ENCODE results near the gene IRF4.

The IRF4 gene

GRCh38 chr6:408148-408547, 16.6 kb downstream of the IRF4 start:
- Mint-ChIP-seq H3K4me1 (peaks cover 94% of the 10 kb centered on the region), H3K9me3 (no peaks in the 10 kb centered on the region), H3K4me3 (peak overlapping the region in 1 of 2 donors; percentile 32), H3K27ac (peak overlapping the region; percentile 37 to 85), H3K27me3 (no peaks in the 10 kb centered on the region)
- no peak for ATAC-seq
- no peak for DNase-seq

DNA sequence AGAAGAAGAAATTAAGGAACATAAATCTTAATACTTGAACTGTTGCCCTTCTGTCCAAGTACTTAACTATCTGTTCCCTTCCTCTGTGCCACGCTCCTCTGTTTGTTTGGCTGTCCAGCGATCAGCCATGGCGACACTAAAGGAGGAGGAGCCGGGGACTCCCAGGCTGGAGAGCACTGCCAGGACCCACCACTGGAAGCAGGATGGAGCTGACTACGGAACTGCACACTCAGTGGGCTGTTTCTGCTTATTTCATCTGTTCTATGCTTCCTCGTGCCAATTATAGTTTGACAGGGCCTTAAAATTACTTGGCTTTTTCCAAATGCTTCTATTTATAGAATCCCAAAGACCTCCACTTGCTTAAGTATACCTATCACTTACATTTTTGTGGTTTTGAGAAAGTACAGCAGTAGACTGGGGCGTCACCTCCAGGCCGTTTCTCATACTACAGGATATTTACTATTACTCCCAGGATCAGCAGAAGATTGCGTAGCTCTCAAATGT, 17.1 kb downstream of the IRF4 start:
- Mint-ChIP-seq H3K27me3 (no peaks in the 10 kb centered on the region), H3K9me3 (no peaks in the 10 kb centered on the region), H3K27ac (peak overlapping the region; percentile 85 to 93), H3K4me3 (no peak overlapping the region), H3K4me1 (peaks cover 90% of the 10 kb centered on the region)
- DNase-seq (no peak), ATAC-seq (peak; percentile 14)

GRCh38 chr6:409370-409972, 17.9 kb downstream of the IRF4 start:
- Mint-ChIP-seq H3K9me3 (peaks cover 1 to 3% of the 10 kb centered on the region in 2 donors), H3K4me1 (peaks cover 82% of the 10 kb centered on the region), H3K4me3 (no peak overlapping the region), H3K27me3 (no peaks in the 10 kb centered on the region), H3K27ac (peak overlapping the region; percentile 70 to 92)
- no peak for DNase-seq
- no peak for ATAC-seq

DNA sequence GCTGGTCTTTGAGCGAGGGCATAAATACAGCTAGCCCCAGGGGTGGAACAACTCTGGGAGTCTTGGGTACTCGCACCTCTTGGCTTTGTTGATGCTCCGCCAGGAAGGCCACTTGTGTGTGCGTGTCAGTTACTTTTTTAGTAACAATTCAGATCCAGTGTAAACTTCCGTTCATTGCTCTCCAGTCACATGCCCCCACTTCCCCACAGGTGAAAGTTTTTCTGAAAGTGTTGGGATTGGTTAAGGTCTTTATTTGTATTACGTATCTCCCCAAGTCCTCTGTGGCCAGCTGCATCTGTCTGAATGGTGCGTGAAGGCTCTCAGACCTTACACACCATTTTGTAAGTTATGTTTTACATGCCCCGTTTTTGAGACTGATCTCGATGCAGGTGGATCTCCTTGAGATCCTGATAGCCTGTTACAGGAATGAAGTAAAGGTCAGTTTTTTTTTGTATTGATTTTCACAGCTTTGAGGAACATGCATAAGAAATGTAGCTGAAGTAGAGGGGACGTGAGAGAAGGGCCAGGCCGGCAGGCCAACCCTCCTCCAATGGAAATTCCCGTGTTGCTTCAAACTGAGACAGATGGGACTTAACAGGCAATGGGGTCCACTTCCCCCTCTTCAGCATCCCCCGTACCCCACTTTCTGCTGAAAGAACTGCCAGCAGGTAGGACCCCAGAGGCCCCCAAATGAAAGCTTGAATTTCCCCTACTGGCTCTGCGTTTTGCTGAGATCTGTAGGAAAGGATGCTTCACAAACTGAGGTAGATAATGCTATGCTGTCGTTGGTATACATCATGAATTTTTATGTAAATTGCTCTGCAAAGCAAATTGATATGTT, 19.2 kb downstream of the IRF4 start:
- ATAC-seq: no peak
- Mint-ChIP-seq H3K27me3 (no peaks in the 10 kb centered on the region), H3K4me1 (peaks cover 69% of the 10 kb centered on the region), H3K4me3 (peak overlapping the region in 1 of 2 donors; percentile 29), H3K27ac (peak overlapping the region; percentile 70 to 92), H3K9me3 (peaks cover 7 to 16% of the 10 kb centered on the region in 2 donors)
- no peak for DNase-seq

- peaks cover 63% of the 10 kb centered on the region for H3K4me1 Mint-ChIP-seq
- H3K4me3 Mint-ChIP-seq: peak overlapping the region in 1 of 2 donors; percentile 27
- peaks cover 7 to 24% of the 10 kb centered on the region in 2 donors for H3K9me3 Mint-ChIP-seq
- DNase-seq (no peak), ATAC-seq (peak; percentile 16)
- peak overlapping the region; percentile 43 to 74 for H3K27ac Mint-ChIP-seq
- H3K27me3 Mint-ChIP-seq: no peaks in the 10 kb centered on the region
These were observed 20.0 kb downstream of the IRF4 start for GRCh38 chr6:411402-412145.

GRCh38 chr6:412146-412886, 20.8 kb downstream of the IRF4 start:
- Mint-ChIP-seq H3K27me3 (no peaks in the 10 kb centered on the region), H3K27ac (peak overlapping the region; percentile 43 to 79), H3K4me1 (peaks cover 60% of the 10 kb centered on the region), H3K9me3 (peaks cover 7 to 30% of the 10 kb centered on the region in 2 donors), H3K4me3 (peak overlapping the region in 1 of 2 donors; percentile 27)
- no peak for DNase-seq
- ATAC-seq: peak; percentile 10

DNA sequence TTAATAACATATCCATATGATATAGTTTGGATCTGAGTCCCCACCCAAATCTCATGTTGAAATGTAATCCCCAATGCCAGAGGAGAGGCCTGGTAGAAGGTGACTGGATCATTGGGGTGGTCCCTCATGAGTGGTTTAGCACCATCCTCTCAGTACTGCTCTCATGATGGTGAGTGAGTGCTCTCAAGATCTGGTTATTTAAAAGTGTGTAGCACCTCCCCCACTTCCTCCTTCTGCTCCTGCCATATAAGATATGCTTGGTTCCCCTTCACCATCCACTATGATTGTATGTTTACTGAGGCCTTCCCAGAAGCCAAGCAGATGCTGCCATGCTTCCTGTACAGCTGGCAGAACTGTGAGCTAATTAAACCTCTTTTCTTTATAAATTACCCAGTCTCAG, 22.9 kb downstream of the IRF4 start:
- peak in 1 of 2 donors; percentile 42 for DNase-seq
- Mint-ChIP-seq H3K27me3 (no peaks in the 10 kb centered on the region), H3K27ac (peak overlapping the region in 1 of 2 donors; percentile 43), H3K4me3 (no peak overlapping the region), H3K4me1 (peaks cover 49% of the 10 kb centered on the region), H3K9me3 (peaks cover 7 to 34% of the 10 kb centered on the region in 2 donors)
- peak; percentile 70 for ATAC-seq

DNA sequence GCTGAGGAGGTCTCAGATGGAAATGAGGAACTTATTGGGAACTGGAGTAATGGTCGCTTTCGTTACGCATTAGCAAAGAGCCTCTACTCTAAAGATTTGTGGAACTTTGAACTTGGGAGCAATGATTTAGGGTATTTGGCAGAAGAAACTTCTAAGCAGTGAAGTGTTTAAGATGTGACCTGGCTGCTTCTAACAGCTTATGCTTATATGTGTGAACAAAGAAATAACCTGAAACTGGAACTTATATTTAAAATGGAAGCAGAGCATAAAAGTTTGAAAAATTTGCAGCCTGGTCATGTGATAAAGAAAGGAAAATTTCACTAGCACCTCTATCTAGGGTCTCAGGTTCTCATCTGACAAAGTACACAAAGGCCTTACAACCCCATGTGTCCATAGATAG, 23.5 kb downstream of the IRF4 start:
- Mint-ChIP-seq H3K4me3 (no peak overlapping the region), H3K4me1 (peaks cover 48% of the 10 kb centered on the region), H3K27me3 (no peaks in the 10 kb centered on the region), H3K27ac (peak overlapping the region in 1 of 2 donors; percentile 22), H3K9me3 (peaks cover 7 to 34% of the 10 kb centered on the region in 2 donors)
- DNase-seq (no peak), ATAC-seq (no peak)

- no peak overlapping the region for H3K27ac Mint-ChIP-seq
- H3K4me3 Mint-ChIP-seq: no peak overlapping the region
- no peaks in the 10 kb centered on the region for H3K27me3 Mint-ChIP-seq
- DNase-seq: no peak
- peaks cover 35% of the 10 kb centered on the region for H3K4me1 Mint-ChIP-seq
- no peak for ATAC-seq
- H3K9me3 Mint-ChIP-seq: peaks cover 0 to 26% of the 10 kb centered on the region in 2 donors
These were observed 29.7 kb downstream of the IRF4 start for GRCh38 chr6:421211-421610.

DNA sequence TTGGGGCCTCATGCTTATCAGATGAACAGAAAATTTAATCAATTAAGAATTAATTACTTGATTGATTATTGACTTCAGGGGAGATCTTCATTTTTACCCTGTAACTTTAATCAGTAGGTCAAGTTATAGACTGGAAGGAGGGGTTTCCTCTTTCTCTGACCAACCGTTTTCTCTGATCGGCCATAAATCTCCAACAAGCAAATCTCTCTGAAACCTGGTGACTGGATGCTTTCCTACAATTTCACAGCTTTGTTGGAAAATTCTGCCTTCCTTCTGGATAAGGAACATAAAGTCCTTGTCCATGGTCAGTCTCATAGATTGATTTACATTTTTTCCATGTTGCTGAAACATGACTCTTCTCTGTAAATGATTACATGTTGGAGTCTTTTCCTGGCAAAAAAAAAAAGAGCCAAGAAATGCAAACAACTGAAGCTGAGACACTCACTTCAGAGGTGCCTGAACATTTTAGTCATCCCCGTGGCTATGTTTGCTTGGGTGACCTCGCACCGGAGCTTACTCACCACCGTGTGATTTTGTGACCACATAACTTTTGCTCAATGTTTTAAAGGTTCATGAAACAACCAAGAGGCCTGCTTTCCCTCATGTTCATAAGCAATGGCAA, 31.0 kb downstream of the IRF4 start:
- ATAC-seq: peak; percentile 98
- H3K9me3 Mint-ChIP-seq: peaks cover 0 to 15% of the 10 kb centered on the region in 2 donors
- no peaks in the 10 kb centered on the region for H3K27me3 Mint-ChIP-seq
- peaks cover 36% of the 10 kb centered on the region for H3K4me1 Mint-ChIP-seq
- H3K4me3 Mint-ChIP-seq: peak overlapping the region in 1 of 2 donors; percentile 47
- H3K27ac Mint-ChIP-seq: peak overlapping the region in 1 of 2 donors; percentile 61
- DNase-seq: peak; percentile 64 to 83

DNA sequence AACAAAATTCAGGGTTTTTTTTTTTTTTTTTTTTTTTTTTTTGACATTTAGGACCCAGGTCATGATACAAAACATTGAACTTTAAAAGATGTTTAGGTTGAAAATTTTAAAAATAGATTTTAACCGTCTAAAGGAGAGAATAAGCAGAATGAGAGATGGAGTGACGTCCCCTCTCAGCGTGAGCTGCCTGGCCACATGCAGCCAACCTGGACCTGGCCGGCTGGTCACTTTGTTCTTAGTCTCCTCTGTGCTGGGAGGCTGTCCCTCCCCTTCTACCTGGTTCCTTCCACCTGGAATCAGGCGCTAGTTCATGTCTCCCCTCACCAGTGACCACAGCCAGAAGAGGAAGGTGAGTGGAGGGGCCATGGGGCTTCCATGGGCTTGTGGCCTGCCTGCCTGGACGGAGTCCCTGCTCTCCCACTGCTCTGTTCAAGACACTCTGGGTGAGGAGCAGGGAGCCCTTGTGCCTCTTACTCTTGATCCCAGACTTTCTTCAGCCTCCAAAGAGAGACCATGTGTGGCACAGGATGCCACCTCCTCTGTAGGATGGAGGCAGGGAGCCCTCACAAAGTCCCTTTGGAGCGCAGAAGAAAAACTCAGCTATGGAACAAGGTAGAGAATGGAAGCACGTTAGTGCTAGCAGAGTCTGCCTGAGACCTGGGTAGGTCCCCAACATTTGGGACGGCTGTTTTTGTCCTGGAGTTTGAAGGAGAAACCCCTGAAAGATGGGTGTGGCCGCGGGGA, 31.7 kb downstream of the IRF4 start:
- peak overlapping the region; percentile 82 to 92 for H3K27ac Mint-ChIP-seq
- H3K4me3 Mint-ChIP-seq: peak overlapping the region in 1 of 2 donors; percentile 47
- no peaks in the 10 kb centered on the region for H3K27me3 Mint-ChIP-seq
- ATAC-seq: no peak
- H3K9me3 Mint-ChIP-seq: peaks cover 0 to 13% of the 10 kb centered on the region in 2 donors
- peaks cover 41% of the 10 kb centered on the region for H3K4me1 Mint-ChIP-seq
- no peak for DNase-seq

GRCh38 chr6:423799-424345, 32.3 kb downstream of the IRF4 start:
- Mint-ChIP-seq H3K4me3 (no peak overlapping the region), H3K27me3 (no peaks in the 10 kb centered on the region), H3K9me3 (peaks cover 0 to 13% of the 10 kb centered on the region in 2 donors), H3K4me1 (peaks cover 47% of the 10 kb centered on the region), H3K27ac (peak overlapping the region in 1 of 2 donors; percentile 27)
- ATAC-seq (peak; percentile 34), DNase-seq (no peak)

- ATAC-seq (no peak), DNase-seq (no peak)
- H3K4me1 Mint-ChIP-seq: peaks cover 49% of the 10 kb centered on the region
- H3K9me3 Mint-ChIP-seq: peaks cover 0 to 13% of the 10 kb centered on the region in 2 donors
- H3K4me3 Mint-ChIP-seq: no peak overlapping the region
- H3K27me3 Mint-ChIP-seq: no peaks in the 10 kb centered on the region
- no peak overlapping the region for H3K27ac Mint-ChIP-seq
These were observed 33.3 kb downstream of the IRF4 start for GRCh38 chr6:424741-425417.

All from stimulated activated naive CD8-positive, alpha-beta T cell treated with anti-CD3 and anti-CD28 coated beads, Interleukin-15, amount 100 ng/mL, for 72 hours (primary cell).